GM19468 (cell line): ENCODE data around the gene MINDY4.

Experiments used
- ATAC-seq: cut with Tn5 transposase; IDR thresholded peaks from one replicate; pipeline ENCODE4 v1.9.1; 2021; ENCODE audit warnings: mild to moderate bottlenecking, moderate library complexity, moderate number of reproducible peaks; ENCODE audit not compliant: unreplicated experiment; ENCODE audit errors: extremely low read depth

MINDY4 gene

DNA sequence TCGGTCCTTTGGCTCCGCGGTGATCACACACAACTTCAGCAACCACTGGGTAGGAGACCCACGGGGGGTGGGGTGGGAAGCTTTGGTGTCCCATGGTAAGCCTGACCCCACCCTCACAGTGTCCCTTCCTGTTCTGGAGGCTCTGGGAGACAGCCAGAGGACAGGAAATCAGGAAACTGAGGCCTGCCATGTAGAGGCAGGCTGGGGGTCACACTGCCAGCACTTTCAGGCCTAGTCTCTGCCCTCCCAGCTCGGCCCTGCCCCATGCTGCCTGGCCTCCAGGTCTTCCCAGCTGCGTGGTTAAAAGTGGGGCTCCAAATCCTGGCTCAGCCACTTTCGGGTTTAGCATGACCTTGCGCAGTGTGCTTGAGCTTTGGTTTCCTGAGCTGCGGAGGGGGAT lies 151.4 kb downstream of the MINDY4 start:
- no peak for ATAC-seq

DNA sequence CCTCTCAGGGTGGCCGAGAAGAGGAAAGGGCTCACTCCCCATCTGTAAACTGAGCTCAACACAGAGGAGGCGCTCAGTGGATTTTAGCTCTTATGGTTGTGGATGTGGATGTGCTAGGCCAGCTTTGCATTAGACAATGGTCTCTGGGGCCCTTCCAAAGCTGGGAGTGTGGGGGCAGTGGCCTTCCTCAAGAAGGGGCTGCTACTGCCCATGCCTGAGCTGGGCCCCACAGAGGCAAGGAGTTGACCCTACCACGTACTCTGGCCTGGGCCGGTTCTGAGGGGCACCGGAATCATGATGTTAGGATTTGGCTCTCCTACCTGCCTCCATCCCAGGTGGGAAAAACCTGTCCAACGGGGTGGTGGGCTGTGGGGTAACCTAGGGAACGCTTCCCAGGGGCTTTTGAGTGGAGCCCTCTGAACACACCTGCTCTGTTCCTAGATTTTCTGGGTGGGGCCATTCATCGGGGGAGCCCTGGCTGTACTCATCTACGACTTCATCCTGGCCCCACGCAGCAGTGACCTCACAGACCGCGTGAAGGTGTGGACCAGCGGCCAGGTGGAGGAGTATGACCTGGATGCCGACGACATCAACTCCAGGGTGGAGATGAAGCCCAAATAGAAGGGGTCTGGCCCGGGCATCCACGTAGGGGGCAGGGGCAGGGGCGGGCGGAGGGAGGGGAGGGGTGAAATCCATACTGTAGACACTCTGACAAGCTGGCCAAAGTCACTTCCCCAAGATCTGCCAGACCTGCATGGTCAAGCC lies 152.0 kb downstream of the MINDY4 start:
- ATAC-seq: no peak

DNA sequence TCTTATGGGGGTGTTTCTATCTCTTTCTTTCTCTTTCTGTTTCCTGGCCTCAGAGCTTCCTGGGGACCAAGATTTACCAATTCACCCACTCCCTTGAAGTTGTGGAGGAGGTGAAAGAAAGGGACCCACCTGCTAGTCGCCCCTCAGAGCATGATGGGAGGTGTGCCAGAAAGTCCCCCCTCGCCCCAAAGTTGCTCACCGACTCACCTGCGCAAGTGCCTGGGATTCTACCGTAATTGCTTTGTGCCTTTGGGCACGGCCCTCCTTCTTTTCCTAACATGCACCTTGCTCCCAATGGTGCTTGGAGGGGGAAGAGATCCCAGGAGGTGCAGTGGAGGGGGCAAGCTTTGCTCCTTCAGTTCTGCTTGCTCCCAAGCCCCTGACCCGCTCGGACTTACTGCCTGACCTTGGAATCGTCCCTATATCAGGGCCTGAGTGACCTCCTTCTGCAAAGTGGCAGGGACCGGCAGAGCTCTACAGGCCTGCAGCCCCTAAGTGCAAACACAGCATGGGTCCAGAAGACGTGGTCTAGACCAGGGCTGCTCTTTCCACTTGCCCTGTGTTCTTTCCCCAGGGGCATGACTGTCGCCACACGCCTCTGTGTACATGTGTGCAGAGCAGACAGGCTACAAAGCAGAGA lies 152.7 kb downstream of the MINDY4 start:
- no peak for ATAC-seq

DNA sequence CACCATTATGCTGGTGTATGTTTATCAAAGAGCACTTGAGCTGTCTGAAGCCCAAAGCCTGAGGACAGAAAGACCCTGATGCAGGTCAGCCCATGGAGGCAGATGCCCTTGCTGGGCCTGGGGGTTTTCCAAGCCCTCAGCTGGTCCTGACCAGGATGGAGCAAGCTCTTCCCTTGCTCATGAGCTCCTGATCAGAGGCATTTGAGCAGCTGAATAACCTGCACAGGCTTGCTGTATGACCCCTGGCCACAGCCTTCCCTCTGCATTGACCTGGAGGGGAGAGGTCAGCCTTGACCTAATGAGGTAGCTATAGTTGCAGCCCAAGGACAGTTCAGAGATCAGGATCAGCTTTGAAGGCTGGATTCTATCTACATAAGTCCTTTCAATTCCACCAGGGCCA lies 153.4 kb downstream of the MINDY4 start:
- ATAC-seq: no peak

DNA sequence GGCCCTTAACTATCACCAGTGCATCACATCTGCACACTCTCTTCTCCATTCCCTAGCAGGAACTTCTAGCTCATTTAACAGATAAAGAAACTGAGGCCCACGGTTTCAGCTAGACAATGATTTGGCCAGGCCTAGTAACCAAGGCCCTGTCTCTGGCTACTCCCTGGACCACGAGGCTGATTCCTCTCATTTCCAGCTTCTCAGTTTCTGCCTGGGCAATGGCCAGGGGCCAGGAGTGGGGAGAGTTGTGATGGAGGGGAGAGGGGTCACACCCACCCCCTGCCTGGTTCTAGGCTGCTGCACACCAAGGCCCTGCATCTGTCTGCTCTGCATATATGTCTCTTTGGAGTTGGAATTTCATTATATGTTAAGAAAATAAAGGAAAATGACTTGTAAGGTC lies 153.9 kb downstream of the MINDY4 start:
- no peak for ATAC-seq

DNA sequence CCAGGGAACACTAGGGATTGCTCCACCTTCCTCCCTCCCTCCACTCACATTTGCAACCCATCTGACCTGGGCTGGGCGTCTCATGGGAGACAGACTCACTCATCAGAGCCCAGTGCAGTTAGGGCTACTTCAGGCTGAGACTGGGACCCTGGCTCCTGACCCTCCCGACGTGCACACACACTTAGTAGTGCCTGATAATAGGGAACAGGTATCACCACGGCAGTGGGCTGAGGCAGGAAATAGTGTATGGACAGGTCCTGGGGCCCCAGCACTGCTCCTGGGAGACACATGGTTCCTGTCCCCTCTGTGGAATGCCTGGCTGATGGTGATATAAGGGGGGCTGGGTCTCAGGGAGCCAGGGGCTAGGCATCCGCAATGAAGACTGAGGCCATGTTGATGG lies 154.7 kb downstream of the MINDY4 start:
- ATAC-seq: no peak

DNA sequence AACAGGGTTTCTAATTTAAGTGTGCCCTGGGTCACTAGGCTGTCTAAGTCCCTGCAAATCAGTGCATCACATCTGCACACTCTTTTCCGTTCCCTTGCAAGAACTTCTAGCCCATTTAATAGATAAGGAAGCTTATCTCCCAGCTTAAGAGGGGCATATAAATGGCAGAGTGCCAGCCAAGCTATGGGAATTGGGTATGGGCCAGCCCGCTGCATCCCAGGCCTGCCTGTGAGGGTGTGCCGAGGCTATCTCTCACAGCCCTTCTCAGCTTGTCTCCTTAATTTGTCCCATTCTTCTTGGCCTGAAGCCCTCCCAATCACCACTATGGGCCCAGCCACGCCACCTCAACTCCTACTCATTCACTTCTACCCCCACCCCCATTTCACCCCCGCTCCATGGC lies 155.1 kb downstream of the MINDY4 start:
- ATAC-seq: no peak

DNA sequence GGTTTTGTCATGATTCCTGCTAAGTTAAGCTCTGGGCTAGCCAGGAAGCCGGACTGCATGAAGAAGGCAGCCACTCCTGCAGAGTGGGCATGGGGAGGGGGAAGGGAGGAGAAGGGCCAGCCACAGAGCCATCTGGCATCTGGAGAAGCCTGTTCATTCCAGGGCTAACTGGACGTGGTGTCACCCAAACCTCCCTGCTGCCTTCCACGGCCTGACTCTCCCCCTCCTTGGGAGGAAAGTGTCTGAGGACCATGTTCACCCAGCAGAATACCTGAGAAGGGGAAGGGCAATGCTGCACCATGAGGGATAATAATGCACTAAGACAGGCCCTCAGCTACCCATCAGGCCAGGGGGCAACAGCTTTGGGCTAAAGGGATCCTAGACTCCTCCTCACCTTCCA lies 155.8 kb downstream of the MINDY4 start:
- no peak for ATAC-seq

DNA sequence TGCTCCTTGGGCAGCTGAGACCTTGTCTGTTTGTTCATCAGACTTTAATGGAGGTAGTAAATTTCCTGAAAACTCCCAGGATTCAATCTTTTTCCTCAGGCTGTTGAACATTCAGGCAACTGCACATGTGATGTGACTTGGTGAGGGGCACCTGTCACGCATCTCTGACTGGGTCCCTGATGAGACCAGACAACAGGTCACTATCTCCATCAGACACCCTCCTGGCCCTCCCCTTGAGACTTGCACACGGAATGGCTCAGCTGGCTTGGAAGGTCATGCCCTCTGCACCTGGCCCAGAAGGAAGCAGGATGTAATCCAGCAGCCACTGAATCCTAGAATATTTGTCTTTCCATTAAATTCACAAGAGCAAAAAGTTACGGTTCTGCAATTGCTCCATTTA lies 156.3 kb downstream of the MINDY4 start:
- ATAC-seq: no peak

DNA sequence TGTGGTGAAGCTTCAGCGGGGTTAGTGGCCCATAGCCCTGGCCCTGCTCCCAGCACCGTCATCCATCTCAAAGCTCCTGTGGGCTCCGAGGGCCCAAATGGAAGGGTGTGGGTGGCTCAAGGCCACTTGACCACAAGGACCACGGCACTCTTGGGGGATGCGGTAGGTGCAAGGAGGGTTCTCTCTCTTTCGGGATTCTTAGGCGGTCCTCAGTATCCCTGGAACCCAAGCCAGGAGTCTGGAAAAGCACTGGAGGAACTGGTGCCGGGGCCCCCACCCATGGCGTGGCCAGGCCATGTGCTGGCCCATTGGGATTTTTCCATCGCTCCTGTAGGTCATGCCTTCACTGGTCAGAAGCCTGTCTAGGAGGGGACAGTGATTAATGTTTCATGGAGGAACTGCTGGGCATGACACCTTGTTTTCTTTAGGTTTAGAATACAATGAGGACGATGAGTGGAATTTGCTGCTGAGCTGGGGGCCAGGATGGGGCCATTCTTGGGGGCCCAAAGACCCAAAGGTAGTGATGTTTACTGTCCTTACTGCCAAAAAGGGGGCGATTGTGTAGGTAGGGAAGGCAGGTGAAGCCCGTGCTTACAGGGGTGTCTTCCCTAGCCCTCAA lies 157.1 kb downstream of the MINDY4 start:
- no peak for ATAC-seq

DNA sequence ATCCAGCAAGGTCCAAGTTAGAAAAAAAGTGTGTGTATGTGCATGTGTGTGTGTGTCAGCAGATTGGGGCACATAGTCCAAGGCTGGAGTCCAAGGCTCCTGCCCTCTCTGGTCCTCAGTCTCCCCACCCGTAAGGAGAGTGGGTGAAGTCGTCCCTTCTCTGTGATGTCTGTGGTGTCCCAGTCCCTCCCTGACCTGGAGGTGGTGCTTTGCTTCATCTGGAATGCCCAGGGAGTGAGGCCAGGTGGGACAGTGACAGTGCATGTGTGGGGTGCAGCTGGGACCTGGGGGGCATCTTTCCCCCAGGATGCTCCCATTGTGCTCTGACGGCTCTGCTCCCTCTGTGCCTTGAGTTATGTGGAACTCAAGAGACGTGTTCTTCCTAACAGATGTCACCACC lies 158.5 kb downstream of the MINDY4 start:
- no peak for ATAC-seq

DNA sequence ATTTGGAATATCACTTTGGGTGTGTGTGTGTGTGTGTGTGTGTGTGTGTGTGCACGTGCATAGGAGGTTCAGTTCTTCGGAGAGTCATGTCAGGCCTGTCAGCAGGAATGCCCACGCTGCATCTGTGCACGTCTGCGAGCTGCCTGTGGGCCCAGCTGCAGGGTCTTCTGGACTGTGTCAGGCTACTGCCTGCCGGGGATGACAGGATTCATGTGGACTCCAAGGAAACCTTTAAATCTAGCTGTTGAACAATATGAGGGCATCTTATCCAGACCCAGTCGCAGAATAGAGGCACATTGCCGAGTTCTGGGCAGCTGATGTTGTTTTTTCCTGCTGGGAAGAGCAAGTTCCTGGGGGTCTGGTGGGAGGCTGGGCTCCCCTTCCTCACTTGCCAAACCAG lies 159.4 kb downstream of the MINDY4 start:
- ATAC-seq: no peak

DNA sequence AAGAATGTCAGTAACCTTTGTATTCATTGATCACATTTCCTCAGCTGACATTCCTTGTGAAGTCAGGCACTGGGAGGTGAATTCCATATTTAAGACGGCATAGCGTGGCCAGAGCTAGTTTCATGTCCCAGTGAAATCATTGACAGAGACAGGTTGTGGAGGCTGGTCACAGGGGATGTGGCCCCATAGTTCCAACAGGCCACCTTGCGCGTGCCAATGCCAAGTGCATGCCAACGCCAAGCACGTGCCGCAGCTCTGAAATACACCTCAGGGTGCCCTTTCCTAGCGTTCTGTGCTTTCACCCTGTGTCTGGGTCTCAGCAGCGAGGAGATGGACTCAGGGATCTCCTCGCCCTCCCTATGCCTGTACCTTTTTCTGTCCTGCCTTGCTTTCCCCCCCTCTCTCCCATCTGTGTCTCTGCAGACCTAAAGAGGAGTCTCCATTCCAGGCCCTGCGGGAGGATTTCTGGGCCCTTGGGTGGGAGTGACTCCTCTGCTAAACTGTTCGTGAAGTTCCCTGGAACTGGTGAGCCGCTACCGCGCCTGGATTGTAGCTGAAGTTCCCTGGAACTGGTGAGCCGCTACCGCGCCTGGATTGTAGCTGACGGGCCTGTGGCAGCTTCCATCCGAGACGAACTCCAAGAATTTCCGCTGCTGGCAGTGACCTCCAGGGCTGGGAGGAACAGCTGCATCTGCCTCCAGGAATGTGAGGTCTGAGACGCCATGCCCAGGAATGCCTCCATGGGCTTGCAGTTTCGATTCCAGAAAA lies 160.1 kb downstream of the MINDY4 start:
- ATAC-seq: no peak

DNA sequence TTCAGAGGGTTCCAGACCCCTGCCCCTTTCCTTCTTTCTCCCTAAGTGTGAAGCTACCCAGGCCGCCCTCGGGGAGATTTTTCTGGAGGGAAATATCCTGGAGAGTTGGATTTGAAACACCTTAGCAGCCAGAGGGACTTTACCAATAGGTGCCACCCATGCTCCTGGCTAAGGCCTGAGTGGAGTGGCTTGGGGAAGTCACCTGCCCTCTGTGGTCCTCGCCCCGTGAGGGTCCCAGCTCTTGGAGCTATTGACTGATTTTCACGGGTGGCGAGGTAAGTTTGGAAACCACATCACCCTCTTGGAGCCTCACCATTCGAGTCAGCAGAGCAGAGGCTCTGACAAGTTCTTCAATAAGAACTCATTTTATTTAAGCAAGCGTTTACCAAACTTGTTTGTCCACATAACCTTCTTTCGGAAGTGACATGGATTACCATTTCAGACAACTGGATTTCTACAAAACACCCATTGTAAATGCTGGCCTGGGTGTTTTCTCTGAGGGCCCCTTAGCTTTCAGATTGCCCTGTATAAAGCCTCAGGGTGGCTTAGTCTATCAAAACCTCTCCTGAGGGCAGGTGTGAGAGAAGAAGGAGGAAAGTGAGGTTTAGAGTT lies 160.8 kb downstream of the MINDY4 start:
- no peak for ATAC-seq

DNA sequence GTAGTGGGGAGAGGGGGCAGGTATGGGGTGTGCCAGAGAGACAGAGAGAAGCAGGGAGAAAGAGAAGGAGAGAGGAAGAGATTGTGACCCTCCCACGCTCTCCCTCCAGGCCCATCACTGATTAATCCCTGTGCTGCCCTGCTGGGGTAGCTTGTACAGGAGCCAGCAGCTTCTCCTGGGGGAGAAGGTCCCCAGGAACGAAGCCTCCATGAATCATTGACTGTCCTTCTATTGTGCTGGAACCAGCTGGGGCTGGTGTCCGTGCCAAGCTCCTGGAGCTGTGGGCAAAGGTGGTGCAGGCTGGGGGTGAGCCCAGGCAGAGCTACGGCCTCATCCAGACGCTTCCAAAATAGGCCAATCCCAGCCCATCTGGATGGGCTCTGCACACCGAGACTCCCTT lies 161.3 kb downstream of the MINDY4 start:
- ATAC-seq: no peak

DNA sequence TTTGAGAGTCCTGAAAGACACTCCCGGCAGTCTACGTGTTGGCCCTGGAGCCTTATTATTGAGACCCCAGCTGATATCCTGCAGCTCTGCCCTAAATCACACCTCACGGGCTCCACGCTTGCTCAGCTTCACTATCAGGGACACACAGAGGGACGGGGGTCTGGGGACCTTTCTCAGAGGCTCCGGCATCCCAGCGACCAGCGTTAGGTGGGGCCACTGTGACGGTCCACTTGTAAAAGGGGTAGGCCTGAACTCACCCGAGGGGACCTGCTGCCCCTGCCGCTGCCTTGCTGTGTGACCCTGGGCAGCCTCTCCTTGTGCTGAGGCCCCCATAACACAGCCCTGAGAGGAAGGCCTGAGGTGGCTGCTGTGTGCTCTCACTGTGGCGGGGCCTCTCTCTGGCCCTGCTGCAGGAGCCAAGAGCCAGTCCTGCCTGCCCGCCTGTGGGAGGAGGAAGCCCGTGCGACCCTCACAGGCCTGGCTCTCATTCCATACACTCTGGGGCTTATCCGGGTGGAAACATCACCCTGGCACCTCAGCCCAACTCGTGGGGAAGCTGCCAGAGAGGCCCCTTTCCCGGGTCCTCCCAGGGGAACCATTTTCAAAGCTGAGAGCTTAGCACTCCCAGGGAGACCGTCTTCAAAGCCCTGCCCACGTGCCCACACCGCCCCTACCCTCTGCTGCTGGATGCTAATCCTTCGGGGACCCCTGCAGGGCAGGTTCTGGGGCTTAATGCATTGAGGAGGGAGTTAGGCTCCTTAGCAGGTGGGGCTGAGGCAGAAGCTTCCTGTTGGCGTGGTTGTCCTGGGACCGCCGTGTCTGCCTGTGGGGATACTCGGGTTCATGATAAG lies 162.1 kb downstream of the MINDY4 start:
- no peak for ATAC-seq

DNA sequence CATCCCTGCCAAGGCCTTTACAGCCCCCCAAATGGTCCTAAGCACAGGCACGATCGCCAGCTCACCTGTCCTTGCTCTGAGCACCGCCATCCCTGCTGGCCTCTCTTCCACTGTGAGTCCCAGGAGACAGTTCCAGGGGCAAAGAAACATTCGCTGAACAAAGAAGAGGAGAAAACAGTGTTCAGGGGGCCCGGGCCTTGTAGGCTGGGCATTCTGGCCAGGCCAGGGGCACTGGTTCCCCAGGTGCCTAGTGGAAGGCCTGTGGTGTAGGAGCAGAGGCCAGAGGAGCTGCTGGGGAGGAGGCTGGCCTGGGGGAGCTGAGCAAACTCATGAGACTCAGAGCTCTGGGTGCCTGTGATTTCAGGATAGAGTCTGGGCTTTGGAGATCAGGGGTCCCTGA lies 163.0 kb downstream of the MINDY4 start:
- ATAC-seq: no peak

DNA sequence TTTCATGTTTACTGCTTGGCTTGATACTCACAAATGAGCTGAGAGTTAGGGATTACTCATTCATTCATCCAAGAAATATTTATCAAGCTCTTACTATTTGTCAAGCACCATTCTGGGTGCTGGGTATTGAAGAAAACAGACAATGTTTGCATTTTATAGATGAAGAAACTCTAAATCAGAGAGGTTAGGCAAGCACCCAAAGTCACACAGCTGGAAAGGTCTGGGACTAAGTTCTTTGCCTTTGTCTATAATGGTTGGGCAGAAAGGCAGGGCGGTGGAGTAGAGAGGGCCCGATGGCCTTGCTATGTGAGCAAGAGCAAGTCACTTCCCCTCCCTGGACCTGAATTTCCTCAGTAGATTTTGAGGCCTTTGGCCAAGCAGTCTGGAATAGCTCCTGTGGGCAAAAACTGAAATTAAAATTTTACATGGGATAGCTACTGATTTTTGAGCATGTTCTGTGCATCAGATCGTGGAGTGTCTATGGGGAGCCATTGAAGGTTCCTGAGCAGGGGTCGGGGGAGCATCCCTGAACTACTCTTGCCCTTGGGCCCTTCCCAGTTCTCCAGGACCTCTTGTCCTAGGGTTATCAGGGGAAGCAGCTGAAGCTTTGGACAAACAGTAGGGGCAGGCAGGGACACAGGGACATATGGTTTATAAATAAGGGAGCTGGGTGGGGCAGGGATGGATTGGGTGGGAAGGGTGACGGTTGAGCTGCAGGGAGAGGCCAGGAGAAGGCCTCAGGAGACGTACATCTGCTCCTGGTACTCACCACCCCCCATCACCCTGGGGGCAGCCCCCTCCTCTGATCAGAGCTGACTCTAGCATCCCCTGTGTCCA lies 163.7 kb downstream of the MINDY4 start:
- ATAC-seq: no peak

DNA sequence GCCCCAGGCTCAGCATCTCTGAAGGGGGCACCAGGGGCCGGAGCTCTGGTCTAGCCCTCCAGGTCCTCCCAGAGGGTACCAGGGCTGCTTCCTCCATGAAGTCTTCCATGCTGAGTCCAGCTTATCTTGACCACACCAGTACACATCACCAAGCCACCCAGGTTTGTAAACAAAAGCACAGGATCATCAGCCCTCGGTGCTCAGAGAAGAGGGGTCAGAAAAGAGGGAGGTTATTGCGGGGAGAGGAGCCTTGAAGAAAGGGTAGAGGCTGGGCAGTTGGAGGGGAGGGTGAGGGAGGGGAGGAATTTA lies 164.3 kb downstream of the MINDY4 start:
- no peak for ATAC-seq
